Esophagus squamous epithelium (tissue), 4 donors: ENCODE results near the gene RYR3.

Experiments used
- CTCF ChIP-seq, 6 experiments: fragments of 450-650 bp in 4 of 6; fragments of 200-600 bp in 2 of 6; sonication (generic) in 2 of 6; IDR thresholded peaks; one replicate each; pipeline ENCODE4 v1.5.1; 2016 to 2019; ENCODE audit warnings: antibody characterized with exemption in 6 of 6, mild to moderate bottlenecking in 4 of 6, moderate library complexity in 4 of 6
- POLR2A ChIP-seq, 4 donors: fragments of 450-650 bp; IDR thresholded peaks; one replicate each; pipeline ENCODE4 v1.6.1; 2017; ENCODE audit warnings: antibody characterized with exemption in 4 of 4, mild to moderate bottlenecking in 4 of 4, moderate library complexity in 3 of 4

- no peak for TF ChIP-seq POLR2A (IDR thresholded peaks at IDR 0.05)
- TF ChIP-seq CTCF (IDR thresholded peaks at IDR 0.05) = no peak
Measured at GRCh38 chr15:33313491-33313890, 2.7 kb downstream of the RYR3 start.
